Parathyroid adenoma (tissue), 2 donors: Measurements from ENCODE around the gene IFNE.

Source experiments
- H2AFZ ChIP-seq: fragments of 300-600 bp; sonication (generic); one replicate; pipeline ENCODE4 v1.7.0; 2017; ENCODE audit warnings: antibody characterized with exemption, mild to moderate bottlenecking
- H3K27ac ChIP-seq: fragments of 300-600 bp; sonication (generic); one replicate; pipeline ENCODE4 v1.7.0; 2017
- H3K27me3 ChIP-seq: fragments of 300-600 bp; sonication (generic); one replicate; pipeline ENCODE4 v1.7.0; 2017; ENCODE audit warnings: low read length; ENCODE audit not compliant: control insufficient read depth, insufficient read depth
- H3K36me3 ChIP-seq: fragments of 300-600 bp; sonication (generic); one replicate; pipeline ENCODE4 v1.7.0; 2017; ENCODE audit warnings: low read length; ENCODE audit not compliant: control insufficient read depth, insufficient read depth
- H3K4me1 ChIP-seq: fragments of 300-600 bp; sonication (generic); one replicate; pipeline ENCODE4 v1.7.0; 2017; ENCODE audit warnings: control low read depth
- H3K4me2 ChIP-seq: fragments of 300-600 bp; sonication (generic); one replicate; pipeline ENCODE4 v1.7.0; 2017; ENCODE audit warnings: low read length
- H3K4me3 ChIP-seq: fragments of 300-600 bp; sonication (generic); one replicate; pipeline ENCODE4 v1.7.0; 2017; ENCODE audit warnings: low read depth, low read length
- H3K79me2 ChIP-seq: fragments of 300-600 bp; sonication (generic); one replicate; pipeline ENCODE4 v1.7.0; 2017; ENCODE audit warnings: control low read depth
- H3K9ac ChIP-seq: fragments of 300-600 bp; sonication (generic); one replicate; pipeline ENCODE4 v1.7.0; 2017; ENCODE audit warnings: mild to moderate bottlenecking
- H3K9me3 ChIP-seq: fragments of 300-600 bp; sonication (generic); one replicate; pipeline ENCODE4 v1.7.0; 2017; ENCODE audit warnings: low read length; ENCODE audit not compliant: control insufficient read depth
- CTCF ChIP-seq: fragments of 300-600 bp; sonication (generic); IDR thresholded peaks from one replicate; pipeline ENCODE4 v1.7.0; 2017; ENCODE audit warnings: antibody characterized with exemption, mild to moderate bottlenecking
- donor health status: primary hyperparathyroidism.

Gene IFNE

GRCh38 chr9:21524099-21524830 is 42.2 kb upstream of the IFNE start:
- Histone ChIP-seq H3K36me3 (no peaks in the 10 kb centered on the region), H3K27me3 (no peaks in the 10 kb centered on the region), H3K9me3 (no peaks in the 10 kb centered on the region), H3K4me1 (no peaks in the 10 kb centered on the region), H3K9ac (no peak overlapping the region), H3K27ac (no peak overlapping the region), H3K4me2 (no peak overlapping the region), H3K79me2 (no peaks in the 10 kb centered on the region), H3K4me3 (no peak overlapping the region), H2AFZ (no peak overlapping the region)
- no peak for TF ChIP-seq CTCF

- H3K36me3 ChIP-seq = no peaks in the 10 kb centered on the region
- H3K79me2 ChIP-seq = no peaks in the 10 kb centered on the region
Measured at GRCh38 chr9:21523021-21524014, 41.2 kb upstream of the IFNE start.

GRCh38 chr9:21522348-21522747 is 40.2 kb upstream of the IFNE start:
- Histone ChIP-seq H3K4me1 (no peaks in the 10 kb centered on the region), H3K4me2 (no peak overlapping the region), H3K9me3 (no peaks in the 10 kb centered on the region), H3K27ac (no peak overlapping the region), H2AFZ (no peak overlapping the region), H3K4me3 (no peak overlapping the region), H3K36me3 (no peaks in the 10 kb centered on the region), H3K27me3 (no peaks in the 10 kb centered on the region), H3K9ac (no peak overlapping the region), H3K79me2 (no peaks in the 10 kb centered on the region)
- TF ChIP-seq CTCF = no peak

More at GRCh38 chr9:21523021-21524014, 41.2 kb upstream of the IFNE start:
- Histone ChIP-seq H3K4me2 (no peak overlapping the region), H3K27ac (no peak overlapping the region), H3K4me1 (no peaks in the 10 kb centered on the region), H3K27me3 (no peaks in the 10 kb centered on the region), H2AFZ (no peak overlapping the region), H3K9ac (no peak overlapping the region), H3K9me3 (no peaks in the 10 kb centered on the region), H3K4me3 (no peak overlapping the region)
- TF ChIP-seq CTCF = no peak

GRCh38 chr9:21521448-21521847 is 39.3 kb upstream of the IFNE start:
- TF ChIP-seq CTCF = no peak
- H3K4me2 ChIP-seq = no peak overlapping the region
- no peaks in the 10 kb centered on the region for H3K9me3 ChIP-seq
- no peak overlapping the region for H3K27ac ChIP-seq
- H3K79me2 ChIP-seq = no peaks in the 10 kb centered on the region
- H3K9ac ChIP-seq = no peak overlapping the region
- no peaks in the 10 kb centered on the region for H3K36me3 ChIP-seq
- H2AFZ ChIP-seq = no peak overlapping the region
- H3K4me3 ChIP-seq = no peak overlapping the region
- no peaks in the 10 kb centered on the region for H3K27me3 ChIP-seq
- H3K4me1 ChIP-seq = no peaks in the 10 kb centered on the region
